ENCODE data around the gene TCEAL8. TPM values are rescaled to one million over a fixed set of nuclear protein-coding genes. Genes with fewer than 3 reads are reported as not detected.

TCEAL8 gene
- total and polyA plus RNA-seq, 10 of the 15 experiments (the other 5 are each of a cell fraction or from before 2014, with no cell fraction given) = 28.4 to 123 (median 58.7) TPM

Other genes starting within 250 kb of the TCEAL8 start
Only the 7 nearest of the 8 such genes appear.
- not detected in 2 replicates for gene NXF3, start 162.0 kb downstream of the TCEAL8 start, total RNA-seq (2014; rRNA removed)
- gene NXF3, start 162.0 kb downstream of the TCEAL8 start, total RNA-seq (2014; rRNA removed; fragmentation: Illumina TruSeq; extraction: Trizol) = not detected in 2 replicates
- gene NXF3, start 162.0 kb downstream of the TCEAL8 start, total RNA-seq (2021) = not detected in 2 replicates
- gene NXF3, start 162.0 kb downstream of the TCEAL8 start, polyA plus RNA-seq (2011; rRNA removed) = 7.5 and 8.0 TPM in 2 replicates
- gene NXF3, start 162.0 kb downstream of the TCEAL8 start, polyA plus RNA-seq (2014; fragmentation: Illumina TruSeq; extraction: Trizol) = not detected in 2 replicates
- gene NXF3, start 162.0 kb downstream of the TCEAL8 start, polyA plus RNA-seq (2014; fragmentation: Nextera tagmentation; extraction: Ambion mirVana) = not detected
- not detected in 2 replicates for gene NXF3, start 162.0 kb downstream of the TCEAL8 start, polyA plus RNA-seq (2014; rRNA removed)
- gene NXF3, start 162.0 kb downstream of the TCEAL8 start, polyA plus RNA-seq (2016; fragmentation: Nextera tagmentation; extraction: Ambion mirVana) = under 1 TPM in 1 of 2 experiments, not detected in 1; 0.53 TPM
- gene BEX4, start 40.0 kb downstream of the TCEAL8 start, total RNA-seq (2014; rRNA removed) = 2.5 and 2.8 TPM in 2 replicates
- gene BEX4, start 40.0 kb downstream of the TCEAL8 start, total RNA-seq (2014; rRNA removed; fragmentation: Illumina TruSeq; extraction: Trizol) = 2.3 and 2.4 TPM in 2 replicates
- gene BEX4, start 40.0 kb downstream of the TCEAL8 start, total RNA-seq (2021) = 1.7 and 2.0 TPM in 2 replicates
- gene BEX4, start 40.0 kb downstream of the TCEAL8 start, polyA plus RNA-seq (2011; rRNA removed) = 0.79 and 1.4 TPM in 2 replicates
- 3.2 and 4.4 TPM in 2 replicates for gene BEX4, start 40.0 kb downstream of the TCEAL8 start, polyA plus RNA-seq (2014; fragmentation: Illumina TruSeq; extraction: Trizol)
- 1 to 10 TPM in 1 of 2 experiments, under 1 TPM in 1; 0.76 to 1.9 TPM for gene BEX4, start 40.0 kb downstream of the TCEAL8 start, polyA plus RNA-seq (2014; fragmentation: Nextera tagmentation; extraction: Ambion mirVana)
- 2.5 and 2.9 TPM in 2 replicates for gene BEX4, start 40.0 kb downstream of the TCEAL8 start, polyA plus RNA-seq (2014; rRNA removed)
- 1 to 10 TPM; 1.9 to 3.3 TPM for gene BEX4, start 40.0 kb downstream of the TCEAL8 start, polyA plus RNA-seq (2016; fragmentation: Nextera tagmentation; extraction: Ambion mirVana)
- gene TCEAL5, start 21.6 kb upstream of the TCEAL8 start, total RNA-seq (2014; rRNA removed) = not detected in 2 replicates
- gene TCEAL5, start 21.6 kb upstream of the TCEAL8 start, total RNA-seq (2014; rRNA removed; fragmentation: Illumina TruSeq; extraction: Trizol) = not detected in 2 replicates
- gene TCEAL5, start 21.6 kb upstream of the TCEAL8 start, total RNA-seq (2021) = not detected in 2 replicates
- gene TCEAL5, start 21.6 kb upstream of the TCEAL8 start, polyA plus RNA-seq (2011; rRNA removed) = not detected in 2 replicates
- not detected in 2 replicates for gene TCEAL5, start 21.6 kb upstream of the TCEAL8 start, polyA plus RNA-seq (2014; fragmentation: Illumina TruSeq; extraction: Trizol)
- not detected for gene TCEAL5, start 21.6 kb upstream of the TCEAL8 start, polyA plus RNA-seq (2014; fragmentation: Nextera tagmentation; extraction: Ambion mirVana)
- not detected in 2 replicates for gene TCEAL5, start 21.6 kb upstream of the TCEAL8 start, polyA plus RNA-seq (2014; rRNA removed)
- gene TCEAL5, start 21.6 kb upstream of the TCEAL8 start, polyA plus RNA-seq (2016; fragmentation: Nextera tagmentation; extraction: Ambion mirVana) = not detected
- 0.27 and 0.79 TPM in 2 replicates for gene BEX2, start 55.8 kb upstream of the TCEAL8 start, total RNA-seq (2014; rRNA removed)
- 0.72 and 1.2 TPM in 2 replicates for gene BEX2, start 55.8 kb upstream of the TCEAL8 start, total RNA-seq (2014; rRNA removed; fragmentation: Illumina TruSeq; extraction: Trizol)
- 0.56 and 0.80 TPM in 2 replicates for gene BEX2, start 55.8 kb upstream of the TCEAL8 start, total RNA-seq (2021)
- 2.8 and 3.4 TPM in 2 replicates for gene BEX2, start 55.8 kb upstream of the TCEAL8 start, polyA plus RNA-seq (2011; rRNA removed)
- gene BEX2, start 55.8 kb upstream of the TCEAL8 start, polyA plus RNA-seq (2014; fragmentation: Illumina TruSeq; extraction: Trizol) = 0.91 and 2.7 TPM in 2 replicates
- 1 to 10 TPM in 1 of 2 experiments, under 1 TPM in 1; 0.52 to 1.3 TPM for gene BEX2, start 55.8 kb upstream of the TCEAL8 start, polyA plus RNA-seq (2014; fragmentation: Nextera tagmentation; extraction: Ambion mirVana)
- gene BEX2, start 55.8 kb upstream of the TCEAL8 start, polyA plus RNA-seq (2014; rRNA removed) = 0.72 and 1.0 TPM in 2 replicates
- under 1 TPM; 0.33 to 0.95 TPM for gene BEX2, start 55.8 kb upstream of the TCEAL8 start, polyA plus RNA-seq (2016; fragmentation: Nextera tagmentation; extraction: Ambion mirVana)
- not detected in 2 replicates for gene TCEAL7, start 75.1 kb upstream of the TCEAL8 start, total RNA-seq (2014; rRNA removed)
- gene TCEAL7, start 75.1 kb upstream of the TCEAL8 start, total RNA-seq (2014; rRNA removed; fragmentation: Illumina TruSeq; extraction: Trizol) = not detected in 2 replicates
- gene TCEAL7, start 75.1 kb upstream of the TCEAL8 start, total RNA-seq (2021) = not detected in 2 replicates
- not detected in 2 replicates for gene TCEAL7, start 75.1 kb upstream of the TCEAL8 start, polyA plus RNA-seq (2011; rRNA removed)
- not detected in 2 replicates for gene TCEAL7, start 75.1 kb upstream of the TCEAL8 start, polyA plus RNA-seq (2014; fragmentation: Illumina TruSeq; extraction: Trizol)
- not detected for gene TCEAL7, start 75.1 kb upstream of the TCEAL8 start, polyA plus RNA-seq (2014; fragmentation: Nextera tagmentation; extraction: Ambion mirVana)
- not detected in 2 replicates for gene TCEAL7, start 75.1 kb upstream of the TCEAL8 start, polyA plus RNA-seq (2014; rRNA removed)
- gene TCEAL7, start 75.1 kb upstream of the TCEAL8 start, polyA plus RNA-seq (2016; fragmentation: Nextera tagmentation; extraction: Ambion mirVana) = not detected
- gene TCEAL9, start 101.4 kb upstream of the TCEAL8 start, total RNA-seq (2014; rRNA removed) = 0.38 and 0.73 TPM in 2 replicates
- gene TCEAL9, start 101.4 kb upstream of the TCEAL8 start, total RNA-seq (2014; rRNA removed; fragmentation: Illumina TruSeq; extraction: Trizol) = 0.54 and 2.3 TPM in 2 replicates
- gene TCEAL9, start 101.4 kb upstream of the TCEAL8 start, total RNA-seq (2021) = 0.67 and 0.69 TPM in 2 replicates
- gene TCEAL9, start 101.4 kb upstream of the TCEAL8 start, polyA plus RNA-seq (2011; rRNA removed) = 0.39 and 0.42 TPM in 2 replicates
- gene TCEAL9, start 101.4 kb upstream of the TCEAL8 start, polyA plus RNA-seq (2014; fragmentation: Illumina TruSeq; extraction: Trizol) = 1.3 and 1.6 TPM in 2 replicates
- gene TCEAL9, start 101.4 kb upstream of the TCEAL8 start, polyA plus RNA-seq (2014; fragmentation: Nextera tagmentation; extraction: Ambion mirVana) = 1 to 10 TPM; 1.7 to 2.5 TPM
- 0.33 and 0.64 TPM in 2 replicates for gene TCEAL9, start 101.4 kb upstream of the TCEAL8 start, polyA plus RNA-seq (2014; rRNA removed)
- gene TCEAL9, start 101.4 kb upstream of the TCEAL8 start, polyA plus RNA-seq (2016; fragmentation: Nextera tagmentation; extraction: Ambion mirVana) = 1 to 10 TPM; 1.1 to 1.3 TPM
- not detected in 2 replicates for gene BEX3, start 121.4 kb upstream of the TCEAL8 start, total RNA-seq (2014; rRNA removed)
- not detected in 2 replicates for gene BEX3, start 121.4 kb upstream of the TCEAL8 start, total RNA-seq (2014; rRNA removed; fragmentation: Illumina TruSeq; extraction: Trizol)
- 0.27 and 1.5 TPM in 2 replicates for gene BEX3, start 121.4 kb upstream of the TCEAL8 start, total RNA-seq (2021)
- not detected in 2 replicates for gene BEX3, start 121.4 kb upstream of the TCEAL8 start, polyA plus RNA-seq (2011; rRNA removed)
- gene BEX3, start 121.4 kb upstream of the TCEAL8 start, polyA plus RNA-seq (2014; fragmentation: Illumina TruSeq; extraction: Trizol) = not detected in 2 replicates
- not detected for gene BEX3, start 121.4 kb upstream of the TCEAL8 start, polyA plus RNA-seq (2014; fragmentation: Nextera tagmentation; extraction: Ambion mirVana)
- gene BEX3, start 121.4 kb upstream of the TCEAL8 start, polyA plus RNA-seq (2014; rRNA removed) = not detected in 2 replicates
- gene BEX3, start 121.4 kb upstream of the TCEAL8 start, polyA plus RNA-seq (2016; fragmentation: Nextera tagmentation; extraction: Ambion mirVana) = 1 to 10 TPM in 1 of 2 experiments, not detected in 1; 1.3 TPM

Data from GM12878 (cell line).